ENCODE measurements around the gene NUTM2G.
"Not testable (repeated sequence)": the region's sequence is repeated elsewhere in the genome, so short reads cannot be mapped to it uniquely, and the experiment has no call there.

NUTM2G gene

DNA sequence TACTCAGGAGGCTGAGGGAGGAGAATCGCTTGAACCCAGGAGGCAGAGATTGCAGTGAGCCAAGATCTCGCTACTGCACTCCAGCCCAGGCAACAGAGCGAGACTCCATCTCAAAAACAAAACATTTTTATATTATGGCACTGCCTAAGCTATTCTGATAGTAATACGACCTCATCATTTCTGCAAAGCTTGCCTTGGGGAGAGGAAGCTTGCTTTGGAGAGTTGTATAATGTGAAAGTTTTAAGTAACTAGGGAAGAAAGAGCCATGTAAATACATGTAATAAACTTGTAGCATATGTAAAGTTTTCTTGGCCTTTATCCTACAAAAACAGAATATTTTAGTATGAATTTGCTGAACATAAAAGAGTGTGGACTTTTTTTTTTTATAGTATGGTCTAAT, 7.8 kb upstream of the NUTM2G start:
- not testable (repeated sequence) for FAIRE-seq; DNase-seq (ENCODE audit: insufficient read length, low spot score)

DNA sequence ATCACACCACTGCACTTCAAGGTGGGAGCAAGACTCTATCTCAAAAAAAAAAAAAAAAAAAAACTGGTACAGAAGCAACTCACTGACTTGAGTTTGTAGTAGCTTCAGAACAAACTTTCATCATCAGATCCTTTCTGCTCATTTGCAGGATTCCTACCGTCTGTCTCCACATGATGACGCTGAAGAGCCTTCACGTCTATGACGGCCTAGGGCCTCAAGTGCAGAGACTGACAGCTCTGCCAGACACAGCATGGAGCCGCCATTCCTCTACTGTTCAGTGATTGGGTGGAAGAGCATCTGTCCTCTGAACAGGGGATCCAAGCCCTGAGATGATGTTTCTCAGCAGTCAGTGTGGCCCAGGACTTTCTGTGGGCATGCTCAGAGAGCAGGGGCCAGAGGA, 3.1 kb upstream of the NUTM2G start:
- not testable (repeated sequence) for FAIRE-seq; DNase-seq (ENCODE audit: insufficient read length, low spot score)

DNA sequence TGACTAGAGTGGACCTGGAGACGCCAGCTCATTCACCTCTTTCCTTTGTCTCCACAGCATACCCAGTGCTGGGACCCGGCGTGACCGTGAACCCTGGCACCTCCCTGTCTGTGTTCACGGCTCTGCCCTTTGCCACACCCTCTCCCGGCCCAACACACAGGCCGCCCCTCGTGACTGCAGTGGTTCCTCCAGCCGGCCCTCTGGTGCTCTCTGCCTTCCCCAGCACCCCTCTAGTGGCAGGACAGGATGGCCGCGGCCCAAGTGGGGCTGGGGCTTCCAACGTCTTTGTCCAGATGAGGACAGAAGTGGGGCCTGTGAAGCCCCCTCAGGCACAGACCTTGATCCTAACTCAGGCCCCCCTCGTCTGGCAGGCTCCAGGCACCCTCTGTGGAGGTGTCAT, 3.0 kb downstream of the NUTM2G start:
- not testable (repeated sequence) for DNase-seq (ENCODE audit: insufficient read length, low spot score); FAIRE-seq

DNA sequence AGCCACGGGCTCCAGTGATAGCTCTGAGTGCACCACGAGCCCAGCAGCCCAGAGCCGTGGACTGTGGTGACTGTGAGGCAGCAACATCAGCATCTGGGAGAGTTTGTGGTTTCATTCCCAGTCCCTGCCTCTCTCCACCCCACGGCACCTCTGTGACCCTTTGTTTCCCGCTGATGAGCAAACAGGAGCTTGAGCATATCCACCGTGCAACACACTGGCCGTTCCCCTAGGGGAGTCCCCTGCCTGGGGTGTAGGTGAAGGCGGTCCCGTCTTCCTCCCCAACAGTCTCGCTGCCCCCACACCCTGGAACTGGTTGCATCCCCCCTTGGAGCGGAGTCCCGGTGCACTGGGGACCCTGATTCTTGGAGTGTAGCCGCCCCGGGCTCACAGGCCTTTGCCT, 5.5 kb downstream of the NUTM2G start:
- not testable (repeated sequence) for FAIRE-seq; DNase-seq (ENCODE audit: insufficient read length, low spot score)

DNA sequence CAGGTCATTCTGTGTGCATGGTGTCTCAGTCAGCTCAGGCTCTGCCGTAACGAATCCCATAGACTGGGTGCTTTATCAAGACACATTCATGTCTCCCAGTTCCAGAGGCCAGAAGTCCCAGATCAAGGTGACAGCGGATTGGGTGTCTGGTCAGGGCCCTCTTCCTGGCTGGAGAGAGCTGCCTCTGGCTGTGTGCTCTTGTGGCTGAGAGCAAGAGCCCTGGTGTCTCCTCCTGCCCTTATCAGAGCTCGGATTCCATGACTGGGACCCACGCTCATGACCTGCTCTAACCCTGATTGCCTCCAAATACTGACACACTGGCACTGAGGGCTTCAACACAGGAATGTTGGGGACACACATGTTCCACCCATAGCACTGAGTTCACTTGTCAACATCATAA, 6.1 kb downstream of the NUTM2G start:
- DNase-seq (ENCODE audit: insufficient read length, low spot score); FAIRE-seq: not testable (repeated sequence)

DNA sequence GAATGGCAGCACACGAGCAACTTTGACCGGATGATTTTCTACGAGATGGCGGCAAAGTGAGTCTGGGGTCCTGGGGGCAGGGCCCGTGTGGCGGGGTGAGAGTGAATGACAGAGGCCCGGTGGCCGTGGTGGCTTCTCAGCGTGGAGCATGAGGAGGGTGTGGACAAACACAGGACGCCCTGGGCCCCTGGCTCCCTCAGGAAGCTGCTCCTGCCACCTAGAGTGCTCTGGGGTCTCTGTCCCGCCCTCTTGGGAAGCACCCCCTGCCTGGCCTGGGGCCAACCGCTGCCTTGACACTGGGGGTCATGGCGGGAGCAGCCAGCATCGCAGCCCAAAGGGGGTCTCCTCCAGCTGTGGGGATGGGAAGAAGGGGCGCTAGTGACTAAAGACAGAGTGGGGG, 6.8 kb downstream of the NUTM2G start:
- FAIRE-seq; DNase-seq (ENCODE audit: insufficient read length, low spot score): not testable (repeated sequence)

DNA sequence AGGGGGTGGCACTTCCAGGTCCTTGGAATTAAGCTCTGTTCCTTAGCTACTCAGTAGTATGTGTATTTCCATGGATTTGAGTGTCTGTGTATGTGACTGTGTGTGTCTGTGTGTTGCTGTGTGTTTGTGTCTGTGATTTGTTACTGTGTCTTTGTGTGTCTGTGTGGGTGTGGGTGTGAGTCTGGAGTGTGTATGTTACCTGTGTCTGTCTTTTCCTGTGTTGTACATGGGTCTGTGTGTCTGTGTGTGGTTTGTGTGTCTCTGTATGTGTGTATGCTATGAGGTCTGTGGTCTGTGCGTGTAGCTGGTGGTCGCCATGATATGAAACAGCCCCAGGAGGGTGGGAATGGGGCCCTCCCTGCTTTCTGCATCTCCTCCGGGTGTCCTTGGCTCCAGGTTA, 8.8 kb downstream of the NUTM2G start:
- not testable (repeated sequence) for DNase-seq (ENCODE audit: insufficient read length, low spot score); FAIRE-seq

DNA sequence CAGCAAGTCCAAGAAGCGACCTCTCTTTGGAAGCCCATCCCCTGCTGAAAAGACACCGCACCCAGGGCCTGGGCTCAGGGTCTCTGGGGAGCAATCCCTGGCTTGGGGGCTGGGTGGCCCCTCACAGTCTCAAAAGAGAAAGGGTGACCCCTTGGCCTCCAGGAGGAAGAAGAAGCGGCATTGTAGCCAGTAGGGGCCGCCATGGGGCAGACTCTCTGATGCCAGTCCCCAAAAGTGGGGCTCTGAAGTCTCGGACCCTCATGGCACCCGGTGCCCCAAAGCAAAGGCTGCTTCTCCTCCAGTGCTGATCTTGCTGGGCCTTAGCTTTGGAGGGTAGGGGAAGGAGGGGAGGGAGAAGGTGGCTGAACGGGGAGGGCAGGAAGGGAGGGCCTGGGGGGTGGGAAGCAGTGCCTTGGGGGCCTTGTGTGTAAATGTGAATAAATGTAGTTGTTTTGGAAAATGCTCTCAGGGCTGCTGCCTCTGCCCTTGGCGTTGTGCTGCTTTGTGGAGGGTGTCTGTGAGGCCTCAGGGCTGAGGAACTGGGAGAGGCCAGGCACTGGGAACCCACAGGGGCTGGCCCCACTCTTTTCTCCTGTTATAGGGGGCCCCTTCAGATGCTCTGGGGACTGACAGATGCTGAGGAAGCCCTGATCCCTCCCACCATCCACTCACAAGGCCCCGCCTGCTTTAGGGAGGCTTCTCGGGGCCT, 10.5 kb downstream of the NUTM2G start:
- DNase-seq (ENCODE audit: insufficient read length, low spot score); FAIRE-seq: not testable (repeated sequence)

DNA sequence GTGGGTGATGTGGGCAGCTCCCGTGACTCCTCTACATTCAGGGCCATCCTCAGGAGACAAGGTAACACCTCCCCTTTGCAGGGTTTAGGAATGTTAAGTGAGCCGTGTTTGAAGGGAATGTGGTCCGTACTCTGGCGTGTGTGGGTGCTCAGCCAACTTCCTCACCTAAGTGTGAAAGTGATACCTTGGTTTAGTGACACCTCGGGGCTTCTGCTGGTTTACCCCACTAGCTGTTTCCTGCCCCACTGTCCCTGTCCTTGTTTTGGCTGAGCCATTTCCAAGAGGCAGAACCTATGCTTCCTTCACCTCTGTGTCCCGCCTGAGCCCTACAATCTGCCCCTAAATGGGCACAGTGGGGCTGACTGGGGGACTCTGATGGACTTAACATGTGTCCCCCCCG, 12.3 kb downstream of the NUTM2G start:
- not testable (repeated sequence) for FAIRE-seq; DNase-seq (ENCODE audit: insufficient read length, low spot score)

DNA sequence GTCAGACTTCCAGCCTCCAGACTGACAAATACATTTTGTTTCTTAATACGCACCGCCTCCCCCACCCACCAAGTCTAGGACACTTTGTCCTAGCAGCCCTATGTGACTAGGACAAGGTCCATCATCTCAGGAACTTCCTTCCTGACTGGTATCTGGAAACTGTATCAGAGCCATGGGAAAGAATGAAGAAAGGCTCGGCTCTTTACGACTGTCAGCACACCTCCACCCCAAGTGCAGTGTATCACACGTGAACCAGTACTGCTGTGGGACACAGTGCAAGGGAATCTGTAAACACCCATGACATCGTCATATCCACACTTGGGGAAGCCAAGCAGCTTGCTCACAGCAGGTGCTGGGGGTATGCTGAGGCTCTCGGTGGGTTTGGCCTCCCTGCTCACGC, 13.0 kb downstream of the NUTM2G start:
- not testable (repeated sequence) for DNase-seq (ENCODE audit: insufficient read length, low spot score); FAIRE-seq

DNA sequence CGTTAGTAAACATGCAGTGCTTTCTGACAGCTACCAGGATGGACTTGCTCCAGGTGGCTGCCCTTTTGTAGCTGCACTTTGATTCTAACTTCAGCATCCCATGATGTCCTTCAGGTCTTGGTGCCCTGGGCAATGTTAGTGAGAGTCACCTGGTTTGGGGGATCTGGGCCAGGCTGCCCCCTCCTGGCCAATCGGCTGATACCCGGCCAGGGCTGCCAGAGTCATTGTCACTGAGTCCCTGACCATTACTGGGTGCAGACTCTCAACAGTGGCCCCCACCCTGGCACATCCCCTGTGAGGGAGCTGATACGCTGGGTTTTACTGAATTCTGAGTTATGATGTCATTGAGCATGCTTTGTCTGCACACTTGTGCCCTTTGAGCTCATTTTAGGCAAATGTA, 13.5 kb downstream of the NUTM2G start:
- not testable (repeated sequence) for DNase-seq (ENCODE audit: insufficient read length, low spot score); FAIRE-seq

DNA sequence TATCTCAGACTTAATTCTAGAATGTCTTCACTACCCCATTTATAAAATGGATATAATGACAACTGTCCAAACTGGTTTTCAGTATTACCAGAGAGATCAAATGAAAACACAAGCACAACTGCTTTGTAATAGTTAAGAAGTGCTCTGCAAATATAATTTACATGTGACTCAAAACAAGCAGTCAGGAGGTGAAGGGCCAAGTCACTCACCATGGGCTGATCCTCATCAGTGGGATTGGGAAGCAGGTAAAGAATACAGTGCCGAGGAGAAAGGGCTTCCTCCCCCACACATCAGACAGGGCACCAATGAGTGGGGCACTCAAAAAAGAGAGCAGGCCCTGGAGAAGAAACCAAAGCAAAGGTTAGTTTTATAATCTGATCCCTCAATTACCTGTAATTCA, 20.7 kb downstream of the NUTM2G start:
- FAIRE-seq; DNase-seq (ENCODE audit: insufficient read length, low spot score): not testable (repeated sequence)

DNA sequence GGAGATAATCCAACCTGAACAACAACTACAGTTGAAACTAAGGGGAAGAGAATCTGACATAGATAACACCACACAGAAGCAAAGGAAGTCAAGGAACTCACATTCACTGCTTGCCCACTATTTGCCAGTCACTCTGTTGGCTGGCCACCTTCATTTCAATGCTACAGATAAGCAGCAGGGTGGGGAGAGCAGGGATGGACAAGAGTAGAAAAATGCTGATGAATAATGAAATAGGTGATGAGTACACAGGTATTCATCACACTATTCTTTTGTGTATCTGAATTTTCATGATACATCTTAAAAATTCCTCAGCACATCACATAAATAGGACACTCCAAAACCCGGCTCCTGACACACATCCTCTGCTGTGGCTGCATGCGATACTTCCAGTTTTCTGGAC, 21.9 kb downstream of the NUTM2G start:
- not testable (repeated sequence) for FAIRE-seq; DNase-seq (ENCODE audit: insufficient read length, low spot score)

DNA sequence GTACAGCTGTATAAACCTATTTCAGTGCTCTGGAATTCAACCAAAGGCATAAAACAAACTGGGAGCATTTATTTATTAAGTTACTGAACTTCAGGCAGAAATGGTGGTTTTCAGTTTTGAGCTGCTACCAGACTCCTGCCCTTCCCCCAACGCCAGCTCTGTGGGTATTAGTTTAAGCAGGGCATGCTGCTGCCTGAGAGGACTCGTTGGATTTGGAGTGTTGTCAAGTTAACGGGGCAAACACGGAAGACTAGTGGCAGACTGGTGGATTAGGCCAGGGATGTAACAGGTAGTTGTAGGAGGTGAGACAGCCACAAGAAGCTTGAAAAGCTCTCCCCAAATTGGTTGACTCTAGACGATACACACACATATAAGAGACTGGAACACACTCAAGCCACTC, 38.9 kb downstream of the NUTM2G start:
- FAIRE-seq; DNase-seq (ENCODE audit: insufficient read length, low spot score): not testable (repeated sequence)

DNA sequence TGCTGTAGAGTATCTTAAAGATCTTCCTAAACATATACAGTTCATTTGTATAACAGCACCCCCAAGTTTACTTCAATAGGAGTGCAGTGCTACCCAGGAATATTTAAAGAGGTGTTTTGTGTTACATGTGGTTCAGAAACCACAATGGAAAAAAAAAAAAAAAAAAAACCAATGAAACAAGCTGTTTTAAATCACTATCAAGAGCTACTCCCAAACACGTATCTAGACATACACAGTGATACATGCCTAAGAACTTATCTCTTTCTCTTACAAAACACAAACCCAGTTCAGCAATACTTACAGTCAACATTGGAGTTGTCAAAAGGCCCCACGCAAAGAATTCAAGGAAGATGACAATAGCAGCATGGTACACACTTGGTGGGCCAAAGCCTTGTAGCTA, 43.9 kb downstream of the NUTM2G start:
- not testable (repeated sequence) for FAIRE-seq; DNase-seq (ENCODE audit: insufficient read length, low spot score)

DNA sequence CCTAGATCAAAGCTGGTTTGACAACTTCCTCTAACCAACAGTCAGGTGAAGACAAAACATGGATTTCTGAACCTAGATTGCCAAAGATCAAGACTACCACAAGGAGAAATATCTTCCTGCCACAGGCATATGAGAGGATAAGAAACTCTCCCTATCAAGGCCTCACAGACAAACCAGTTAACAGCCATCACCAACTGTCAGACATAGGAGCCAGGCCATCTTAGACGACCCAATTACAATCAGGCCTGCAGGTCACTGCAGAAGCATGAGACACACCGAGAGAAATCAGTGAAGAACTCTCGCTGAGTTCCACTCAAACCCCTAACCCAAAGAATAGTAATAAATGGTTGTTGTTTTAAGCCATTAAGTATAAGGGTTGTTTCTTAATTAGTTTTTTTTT, 45.4 kb downstream of the NUTM2G start:
- FAIRE-seq; DNase-seq (ENCODE audit: insufficient read length, low spot score): not testable (repeated sequence)

DNA sequence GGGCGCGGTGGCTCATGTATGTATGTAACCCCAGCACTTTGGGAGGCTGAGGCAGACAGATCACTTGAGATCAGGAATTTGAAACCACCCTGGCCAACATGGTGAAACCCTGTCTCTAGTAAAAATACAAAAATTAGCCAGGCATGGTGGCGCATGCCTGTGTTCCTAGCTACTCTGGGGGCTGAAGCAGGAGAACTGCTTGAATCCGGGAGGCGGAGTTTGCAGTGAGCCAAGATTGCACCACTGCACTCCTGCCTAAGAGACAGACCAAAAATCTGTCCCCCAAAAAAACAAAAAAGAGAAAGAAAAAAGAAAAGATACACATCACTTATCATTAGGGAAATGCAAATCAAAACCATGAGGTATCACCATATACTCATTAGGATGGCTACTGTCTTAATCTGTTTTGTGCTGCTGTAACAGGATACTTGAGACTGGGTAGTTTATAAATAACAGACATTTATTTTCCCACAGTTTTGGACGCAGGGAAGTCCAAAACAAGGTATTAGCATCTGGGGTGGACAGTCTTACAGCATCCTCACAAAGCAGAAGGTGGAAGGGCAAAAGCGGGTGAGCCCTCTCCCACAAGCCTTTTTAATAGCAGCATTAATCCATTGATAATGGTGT, 55.0 kb downstream of the NUTM2G start:
- not testable (repeated sequence) for FAIRE-seq; DNase-seq (ENCODE audit: insufficient read length, low spot score)

DNA sequence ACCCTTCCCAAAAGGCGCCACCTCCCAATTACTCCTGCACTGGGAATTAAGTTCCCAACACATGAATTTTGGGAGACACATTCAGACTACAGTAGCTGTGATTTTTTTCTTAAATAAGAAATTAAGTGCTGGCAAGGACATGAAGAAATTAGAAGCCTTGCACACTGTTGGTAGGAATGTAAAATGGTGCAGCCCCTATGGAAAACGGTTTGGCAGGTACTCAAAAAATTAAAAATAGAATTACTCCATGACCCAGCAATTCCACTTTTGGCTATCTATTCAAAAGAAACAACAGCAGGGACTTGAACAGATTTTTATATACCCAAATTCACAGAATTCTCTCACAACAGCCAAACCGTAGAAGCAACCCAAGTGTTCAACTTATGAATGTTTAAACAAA, 55.5 kb downstream of the NUTM2G start:
- FAIRE-seq; DNase-seq (ENCODE audit: insufficient read length, low spot score): not testable (repeated sequence)

DNA sequence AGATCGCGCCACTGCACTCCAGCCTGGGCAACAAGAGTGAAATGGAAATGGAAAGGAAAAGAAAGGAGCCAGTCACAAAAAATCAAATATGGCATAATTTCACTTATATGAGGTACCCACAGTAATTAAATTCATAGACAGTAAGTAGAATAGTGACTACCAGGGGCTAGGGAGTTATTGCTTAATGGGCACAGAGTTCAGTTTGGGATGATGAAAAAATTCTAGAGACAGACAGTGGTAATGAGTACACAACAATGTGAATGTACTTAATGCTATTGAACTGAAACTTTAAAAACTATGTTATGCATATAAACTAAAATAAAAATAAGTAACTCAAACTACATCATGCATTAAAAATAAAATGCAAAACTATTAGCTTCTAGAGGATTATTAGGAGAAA, 56.2 kb downstream of the NUTM2G start:
- FAIRE-seq; DNase-seq (ENCODE audit: insufficient read length, low spot score): not testable (repeated sequence)

Measured in D721Med (cell line).